Islet precursor cell (in vitro differentiated cells): ENCODE results near the gene RAP2A.

Experiments
- DNase-seq: peaks from one replicate; pipeline ENCODE4 v3.0.0-alpha.2; 2018

Gene RAP2A

DNA sequence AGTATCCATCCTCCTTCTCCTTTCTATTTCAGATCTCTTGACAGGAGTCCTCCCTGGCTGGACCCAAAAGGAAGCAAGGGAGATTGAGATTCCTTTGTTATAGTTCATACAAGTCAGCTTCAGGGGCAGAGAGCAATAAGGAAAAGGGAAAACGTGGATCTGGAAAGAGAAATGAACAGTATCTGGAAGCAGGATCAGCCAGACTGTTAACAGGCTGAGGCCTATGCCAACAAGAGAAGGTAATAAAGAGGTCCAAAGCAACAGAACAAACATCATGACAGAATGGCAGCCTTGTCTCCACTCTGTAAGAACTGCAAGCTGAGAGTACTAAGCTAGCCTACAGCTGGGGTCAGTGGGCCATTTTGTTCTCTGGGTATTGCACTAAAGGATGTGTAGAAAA, 64.5 kb downstream of the RAP2A start:
- no peak for DNase-seq

DNA sequence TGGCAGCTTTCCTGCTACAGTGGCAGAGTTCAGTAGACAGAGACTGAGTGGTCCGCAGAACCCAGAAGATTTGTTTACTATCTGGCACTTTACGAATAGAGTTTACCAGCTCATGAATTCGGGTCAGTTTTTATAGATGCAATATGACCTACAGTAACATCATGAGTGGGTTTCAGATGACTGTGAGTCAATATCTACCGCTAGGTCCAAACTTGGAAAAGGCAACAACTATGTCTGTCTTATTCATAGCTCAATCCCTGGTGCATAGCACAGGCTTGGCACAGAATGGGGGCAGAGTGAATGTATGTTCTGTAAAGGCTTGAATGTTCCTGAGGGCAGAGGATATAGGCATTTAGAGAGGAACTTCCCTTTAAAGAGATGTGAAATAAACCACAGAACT, 65.2 kb downstream of the RAP2A start:
- DNase-seq, result no peak

GRCh38 chr13:97502181-97502580, 68.2 kb downstream of the RAP2A start:
- no peak for DNase-seq

- DNase-seq, result no peak
Measured at GRCh38 chr13:97502706-97503105, 68.7 kb downstream of the RAP2A start.

GRCh38 chr13:97505017-97505416, 71.0 kb downstream of the RAP2A start:
- no peak for DNase-seq

DNA sequence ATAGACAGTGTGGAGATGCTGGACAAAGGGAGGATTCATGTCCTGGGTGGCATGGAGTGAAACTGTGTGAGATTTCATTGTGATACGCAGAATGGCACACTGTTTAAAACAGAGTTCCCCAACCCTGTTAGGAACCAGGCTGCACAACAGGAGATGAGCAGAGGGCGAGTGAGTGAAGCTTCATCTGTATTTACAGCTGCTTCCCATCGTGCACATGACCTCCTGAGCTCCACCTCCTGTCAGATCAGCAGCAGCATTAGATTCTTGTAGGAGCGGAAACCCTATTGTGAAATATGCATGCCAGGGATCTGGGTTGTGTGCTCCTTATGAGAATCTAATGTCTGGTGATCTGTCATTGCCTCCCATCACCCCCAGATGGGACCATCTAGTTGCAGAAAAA, 72.5 kb downstream of the RAP2A start:
- DNase-seq, result no peak

GRCh38 chr13:97512732-97513131, 78.8 kb downstream of the RAP2A start:
- DNase-seq, result no peak

- DNase-seq, result no peak
Measured at GRCh38 chr13:97515643-97516042, 81.7 kb downstream of the RAP2A start.

DNA sequence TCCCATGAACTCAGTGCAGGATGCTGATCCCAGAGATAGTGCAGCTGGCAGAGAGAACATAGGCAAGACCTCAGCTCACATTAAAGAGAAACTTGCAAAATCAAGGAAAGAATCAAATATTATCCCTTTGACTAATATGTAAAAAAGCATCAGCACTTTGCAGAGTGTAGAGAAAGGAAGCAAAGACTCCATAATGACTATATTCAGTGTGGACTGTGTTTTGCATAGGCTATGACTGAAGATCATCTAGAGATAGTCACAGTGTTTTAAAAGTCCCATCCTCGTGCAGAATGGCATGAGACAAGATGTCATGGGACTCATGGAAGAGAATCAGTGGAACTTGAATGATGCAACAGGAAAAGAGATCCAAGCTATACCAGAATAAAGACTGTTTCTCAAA, 84.0 kb downstream of the RAP2A start:
- DNase-seq, result no peak
